ENCODE results near the gene CPEB3.
"Not testable (repeated sequence)": the region's sequence is repeated elsewhere in the genome, so short reads cannot be mapped to it uniquely, and the experiment has no call there.

Gene CPEB3

GRCh38 chr10:92031580-92031979 is 259.3 kb downstream of the CPEB3 start:
- Histone ChIP-seq H3K27ac (no peak overlapping the region), H3K36me3 (peaks cover 62% of the 10 kb centered on the region), H3K27me3 (no peaks in the 10 kb centered on the region), H3K4me3 (ENCODE audit: low read depth in 1 of 2, low read length in 1 of 2) (no peak overlapping the region), H3K4me1 (ENCODE audit: control insufficient read depth in 1 of 2, insufficient read depth in 1 of 2, low read depth in 1 of 2, low read length in 1 of 2) (no peaks in the 10 kb centered on the region), H3K9me3 (no peaks in the 10 kb centered on the region)
- TF ChIP-seq CTCF (IDR thresholded peaks at IDR 0.05), result no peak

- no peak overlapping the region for H3K4me3 ChIP-seq (ENCODE audit: low read depth in 1 of 2, low read length in 1 of 2)
- peaks cover 92% of the 10 kb centered on the region for H3K36me3 ChIP-seq
These were observed 263.7 kb downstream of the CPEB3 start for GRCh38 chr10:92027141-92027540.

GRCh38 chr10:92025340-92025739 is 265.5 kb downstream of the CPEB3 start:
- H3K4me3 ChIP-seq (ENCODE audit: low read depth in 1 of 2, low read length in 1 of 2); H3K4me1 ChIP-seq (ENCODE audit: control insufficient read depth in 1 of 2, insufficient read depth in 1 of 2, low read depth in 1 of 2, low read length in 1 of 2); H3K27ac ChIP-seq; H3K27me3 ChIP-seq; H3K9me3 ChIP-seq: not testable (repeated sequence)
- peaks cover 85% of the 10 kb centered on the region for H3K36me3 ChIP-seq

More at GRCh38 chr10:92027141-92027540, 263.7 kb downstream of the CPEB3 start:
- no peaks in the 10 kb centered on the region for H3K27me3 ChIP-seq
- H3K27ac ChIP-seq, result no peak overlapping the region
- no peak for TF ChIP-seq CTCF (IDR thresholded peaks at IDR 0.05)
- H3K4me1 ChIP-seq (ENCODE audit: control insufficient read depth in 1 of 2, insufficient read depth in 1 of 2, low read depth in 1 of 2, low read length in 1 of 2), result no peaks in the 10 kb centered on the region
- H3K9me3 ChIP-seq, result no peaks in the 10 kb centered on the region

GRCh38 chr10:92024700-92025099 is 266.2 kb downstream of the CPEB3 start:
- H3K9me3 ChIP-seq, result no peaks in the 10 kb centered on the region
- no peaks in the 10 kb centered on the region for H3K27me3 ChIP-seq
- H3K36me3 ChIP-seq, result peaks cover 83% of the 10 kb centered on the region

GRCh38 chr10:92014620-92015019 is 276.3 kb downstream of the CPEB3 start:
- Histone ChIP-seq H3K4me1 (ENCODE audit: control insufficient read depth in 1 of 2, insufficient read depth in 1 of 2, low read depth in 1 of 2, low read length in 1 of 2) (no peaks in the 10 kb centered on the region), H3K9me3 (no peaks in the 10 kb centered on the region), H3K36me3 (peaks cover 66% of the 10 kb centered on the region), H3K27me3 (no peaks in the 10 kb centered on the region), H3K4me3 (ENCODE audit: low read depth in 1 of 2, low read length in 1 of 2) (no peak overlapping the region), H3K27ac (no peak overlapping the region)
- no peak for TF ChIP-seq CTCF (IDR thresholded peaks at IDR 0.05)

More at GRCh38 chr10:92024700-92025099, 266.2 kb downstream of the CPEB3 start:
- Histone ChIP-seq H3K4me1 (ENCODE audit: control insufficient read depth in 1 of 2, insufficient read depth in 1 of 2, low read depth in 1 of 2, low read length in 1 of 2) (no peaks in the 10 kb centered on the region), H3K4me3 (ENCODE audit: low read depth in 1 of 2, low read length in 1 of 2) (no peak overlapping the region), H3K27ac (no peak overlapping the region)
- TF ChIP-seq CTCF (IDR thresholded peaks at IDR 0.05), result no peak

GRCh38 chr10:92011560-92012214 is 279.2 kb downstream of the CPEB3 start:
- no peaks in the 10 kb centered on the region for H3K27me3 ChIP-seq
- H3K4me1 ChIP-seq (ENCODE audit: control insufficient read depth in 1 of 2, insufficient read depth in 1 of 2, low read depth in 1 of 2, low read length in 1 of 2), result no peaks in the 10 kb centered on the region

More at GRCh38 chr10:92011560-92012214, 279.2 kb downstream of the CPEB3 start:
- no peaks in the 10 kb centered on the region for H3K9me3 ChIP-seq
- H3K27ac ChIP-seq, result no peak overlapping the region
- no peak overlapping the region for H3K4me3 ChIP-seq (ENCODE audit: low read depth in 1 of 2, low read length in 1 of 2)
- peaks cover 58% of the 10 kb centered on the region for H3K36me3 ChIP-seq
- no peak for TF ChIP-seq CTCF (IDR thresholded peaks at IDR 0.05)

Data from neutrophil (primary cell).